Prostate gland (tissue), 2 donors: ENCODE data around the gene EIF2B5.

Source experiments
- POLR2A ChIP-seq: fragments of 450-650 bp; IDR thresholded peaks from one replicate; pipeline ENCODE4 v1.6.1; 2016; ENCODE audit warnings: antibody characterized with exemption, mild to moderate bottlenecking
- POLR2AphosphoS5 ChIP-seq: sonication (generic); formaldehyde crosslinking; IDR thresholded peaks from one replicate; pipeline ENCODE4 v1.6.1; 2017; ENCODE audit warnings: antibody characterized with exemption
- TF ChIP-seq, protein P1 (sequence below), 4 experiments: fragments of 200-600 bp in 2 of 4; fragments of 450-650 bp in 2 of 4; sonication (generic) in 2 of 4; IDR thresholded peaks; 1 replicate in 3 of 4; 2 replicates in 1 of 4; pipeline ENCODE4 v1.5.1; 2016 to 2019; ENCODE audit warnings: antibody characterized with exemption in 4 of 4, mild to moderate bottlenecking in 2 of 4, moderate library complexity in 2 of 4

DNA sequence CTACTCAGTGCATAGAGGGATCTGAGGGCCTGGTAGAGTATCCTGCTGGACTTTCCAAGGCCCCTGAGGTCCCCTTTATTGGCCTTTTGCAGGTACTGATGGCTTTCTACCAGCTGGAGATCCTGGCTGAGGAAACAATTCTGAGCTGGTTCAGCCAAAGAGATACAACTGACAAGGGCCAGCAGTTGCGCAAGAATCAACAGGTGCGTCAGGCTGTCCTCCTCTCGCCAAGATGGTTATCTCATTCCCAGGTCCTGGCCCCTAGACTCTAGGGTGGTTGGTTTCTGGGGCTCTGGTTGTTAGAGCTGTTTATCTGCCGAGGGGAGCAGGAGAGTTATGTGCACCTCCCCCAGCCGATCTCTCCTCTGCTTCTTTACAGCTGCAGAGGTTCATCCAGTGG, 9.3 kb downstream of the EIF2B5 start:
- TF ChIP-seq, protein P1, sequence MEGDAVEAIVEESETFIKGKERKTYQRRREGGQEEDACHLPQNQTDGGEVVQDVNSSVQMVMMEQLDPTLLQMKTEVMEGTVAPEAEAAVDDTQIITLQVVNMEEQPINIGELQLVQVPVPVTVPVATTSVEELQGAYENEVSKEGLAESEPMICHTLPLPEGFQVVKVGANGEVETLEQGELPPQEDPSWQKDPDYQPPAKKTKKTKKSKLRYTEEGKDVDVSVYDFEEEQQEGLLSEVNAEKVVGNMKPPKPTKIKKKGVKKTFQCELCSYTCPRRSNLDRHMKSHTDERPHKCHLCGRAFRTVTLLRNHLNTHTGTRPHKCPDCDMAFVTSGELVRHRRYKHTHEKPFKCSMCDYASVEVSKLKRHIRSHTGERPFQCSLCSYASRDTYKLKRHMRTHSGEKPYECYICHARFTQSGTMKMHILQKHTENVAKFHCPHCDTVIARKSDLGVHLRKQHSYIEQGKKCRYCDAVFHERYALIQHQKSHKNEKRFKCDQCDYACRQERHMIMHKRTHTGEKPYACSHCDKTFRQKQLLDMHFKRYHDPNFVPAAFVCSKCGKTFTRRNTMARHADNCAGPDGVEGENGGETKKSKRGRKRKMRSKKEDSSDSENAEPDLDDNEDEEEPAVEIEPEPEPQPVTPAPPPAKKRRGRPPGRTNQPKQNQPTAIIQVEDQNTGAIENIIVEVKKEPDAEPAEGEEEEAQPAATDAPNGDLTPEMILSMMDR (IDR thresholded peaks at IDR 0.05) = no peak
- TF ChIP-seq POLR2A (no peak), POLR2AphosphoS5 (peak; percentile 17)
